ENCODE results near the gene ZNF85. TPM values are rescaled to one million over a fixed set of nuclear protein-coding genes. Genes with fewer than 3 reads are reported as not detected.

Gene ZNF85
- polyA plus RNA-seq, 1 donor (not counting 4 experiments of a cell fraction or from before 2014, with no cell fraction given): 12.1 TPM

- Histone ChIP-seq H3K36me3 (ENCODE audit: control insufficient read depth in 2 of 2, extremely low read depth in 1 of 2, insufficient read depth in 2 of 2, low read length in 2 of 2) (no peaks in the 10 kb centered on the region), H2AFZ (ENCODE audit: control insufficient read depth, low read length) (peak overlapping the region; percentile 78), H3K4me1 (ENCODE audit: control insufficient read depth, extremely low read depth, insufficient read depth, low read length) (no peaks in the 10 kb centered on the region), H3K9me1 (ENCODE audit: control insufficient read depth, extremely low read depth, insufficient read depth, low read length) (no peaks in the 10 kb centered on the region), H3K9ac (ENCODE audit: control insufficient read depth, extremely low read depth, insufficient read depth, low read length) (peak overlapping the region; percentile 39), H3K27ac (ENCODE audit: control insufficient read depth, insufficient read depth, low read length) (no peak overlapping the region), H3K27me3 (ENCODE audit: control insufficient read depth, extremely low read depth, insufficient read depth, low read length) (no peaks in the 10 kb centered on the region), H4K20me1 (ENCODE audit: control insufficient read depth, extremely low read depth, insufficient read depth, low read length) (no peaks in the 10 kb centered on the region), H3K9me3 (ENCODE audit: control insufficient read depth, low read depth, low read length) (no peaks in the 10 kb centered on the region), H3K4me2 (ENCODE audit: control insufficient read depth, extremely low read depth, insufficient read depth, low read depth, low read length) (peak overlapping the region; percentile 69), H3K4me3 (ENCODE audit: control insufficient read depth in 2 of 3, extremely low read depth in 1 of 3, insufficient read depth in 2 of 3, low read depth in 1 of 3, low read length in 3 of 3) (peak overlapping the region; percentile 29 to 71 (median 49)), H3K79me2 (ENCODE audit: control insufficient read depth, insufficient read depth, low read length) (no peaks in the 10 kb centered on the region)
- TF ChIP-seq EZH2 (IDR thresholded peaks at IDR 0.05; ENCODE audit: low read length) (no peak), CTCF (optimal IDR thresholded peaks at IDR 0.05 in 1 of 3, IDR thresholded peaks at IDR 0.05 in 1 of 3, conservative IDR thresholded peaks at IDR 0.05 in 1 of 3; ENCODE audit: extremely low read depth in 1 of 3, insufficient read depth in 2 of 3, low read length in 3 of 3) (no peak)
- FAIRE-seq (no peak), DNase-seq (ENCODE audit: low read depth, low spot score) (peak; percentile 46)
- dilution Hi-C loops (cut with MboI; ENCODE audit: extremely low pct_ligation_motif_present, low sequenced_read_pairs): loop anchor here (25.0 kb wide), 1 partner anchor 138 kb away; no protein-coding TSS in a partner anchor
Measured at GRCh38 chr19:20999731-21000352, 76.8 kb downstream of the ZNF85 start.

Other genes starting within 250 kb of the ZNF85 start
- 2.7 to 3.5 TPM (median 3.4 TPM) in 3 replicates for gene ZNF66, start 146.9 kb upstream of the ZNF85 start, polyA plus RNA-seq
- 11.8 to 15.8 TPM (median 13.6 TPM) in 3 replicates for gene ZNF430, start 97.4 kb downstream of the ZNF85 start, polyA plus RNA-seq
- 4.9 to 8.8 TPM (median 5.3 TPM) in 3 replicates for gene ZNF714, start 159.0 kb downstream of the ZNF85 start, polyA plus RNA-seq
- 7.9 to 16.6 TPM (median 15.7 TPM) in 3 replicates for gene ZNF431, start 218.8 kb downstream of the ZNF85 start, polyA plus RNA-seq

All from keratinocyte (primary cell).